ENCODE measurements around the gene TBC1D22A.

Gene TBC1D22A

GRCh38 chr22:46993633-46994032 lies 231.2 kb downstream of the TBC1D22A start:
- DNase-seq (ENCODE audit: low read depth, low spot score): peak; percentile 29

- DNase-seq (ENCODE audit: low read depth, low spot score): no peak
Observed at GRCh38 chr22:46994265-46994664, 231.8 kb downstream of the TBC1D22A start.

GRCh38 chr22:46994983-46995382 lies 232.5 kb downstream of the TBC1D22A start:
- no peak for DNase-seq (ENCODE audit: low read depth, low spot score)

GRCh38 chr22:46995501-46996360 lies 233.3 kb downstream of the TBC1D22A start:
- DNase-seq (ENCODE audit: low read depth, low spot score): no peak

- DNase-seq (ENCODE audit: low read depth, low spot score): no peak
Observed at GRCh38 chr22:46996595-46997310, 234.3 kb downstream of the TBC1D22A start.

- DNase-seq (ENCODE audit: low read depth, low spot score): no peak
Observed at GRCh38 chr22:46997311-46997970, 235.0 kb downstream of the TBC1D22A start.

GRCh38 chr22:46998331-46998730 lies 235.9 kb downstream of the TBC1D22A start:
- no peak for DNase-seq (ENCODE audit: low read depth, low spot score)

GRCh38 chr22:47000256-47000655 lies 237.8 kb downstream of the TBC1D22A start:
- no peak for DNase-seq (ENCODE audit: low read depth, low spot score)

GRCh38 chr22:47000888-47001287 lies 238.4 kb downstream of the TBC1D22A start:
- peak; percentile 63 for DNase-seq (ENCODE audit: low read depth, low spot score)

- no peak for DNase-seq (ENCODE audit: low read depth, low spot score)
Observed at GRCh38 chr22:47001288-47001687, 238.8 kb downstream of the TBC1D22A start.

- DNase-seq (ENCODE audit: low read depth, low spot score): no peak
Observed at GRCh38 chr22:47002692-47003091, 240.2 kb downstream of the TBC1D22A start.

- no peak for DNase-seq (ENCODE audit: low read depth, low spot score)
Observed at GRCh38 chr22:47005506-47006408, 243.3 kb downstream of the TBC1D22A start.

- no peak for DNase-seq (ENCODE audit: low read depth, low spot score)
Observed at GRCh38 chr22:47006433-47006832, 244.0 kb downstream of the TBC1D22A start.

GRCh38 chr22:47006869-47007268 lies 244.4 kb downstream of the TBC1D22A start:
- DNase-seq (ENCODE audit: low read depth, low spot score): no peak

- DNase-seq (ENCODE audit: low read depth, low spot score): no peak
Observed at GRCh38 chr22:47007496-47007895, 245.0 kb downstream of the TBC1D22A start.

- no peak for DNase-seq (ENCODE audit: low read depth, low spot score)
Observed at GRCh38 chr22:47008208-47008885, 245.9 kb downstream of the TBC1D22A start.

- DNase-seq (ENCODE audit: low read depth, low spot score): no peak
Observed at GRCh38 chr22:47009304-47010101, 247.1 kb downstream of the TBC1D22A start.

GRCh38 chr22:47010211-47010610 lies 247.8 kb downstream of the TBC1D22A start:
- no peak for DNase-seq (ENCODE audit: low read depth, low spot score)

GRCh38 chr22:47011131-47011858 lies 248.8 kb downstream of the TBC1D22A start:
- DNase-seq (ENCODE audit: low read depth, low spot score): no peak

Measured in astrocyte of the hippocampus (primary cell).